Stimulated activated CD4-positive, alpha-beta T cell treated with anti-CD3 and anti-CD28 coated beads, TNF-alpha, amount 100 ng/mL, for 48 hours (primary cell): ENCODE results near the gene FRRS1L.

ENCODE experiments used
- DNase-seq, 3 donors: peaks; one replicate each; pipeline ENCODE4 v3.0.0-alpha.2; 2020; ENCODE audit warnings: low read depth in 3 of 3

The FRRS1L gene

DNA sequence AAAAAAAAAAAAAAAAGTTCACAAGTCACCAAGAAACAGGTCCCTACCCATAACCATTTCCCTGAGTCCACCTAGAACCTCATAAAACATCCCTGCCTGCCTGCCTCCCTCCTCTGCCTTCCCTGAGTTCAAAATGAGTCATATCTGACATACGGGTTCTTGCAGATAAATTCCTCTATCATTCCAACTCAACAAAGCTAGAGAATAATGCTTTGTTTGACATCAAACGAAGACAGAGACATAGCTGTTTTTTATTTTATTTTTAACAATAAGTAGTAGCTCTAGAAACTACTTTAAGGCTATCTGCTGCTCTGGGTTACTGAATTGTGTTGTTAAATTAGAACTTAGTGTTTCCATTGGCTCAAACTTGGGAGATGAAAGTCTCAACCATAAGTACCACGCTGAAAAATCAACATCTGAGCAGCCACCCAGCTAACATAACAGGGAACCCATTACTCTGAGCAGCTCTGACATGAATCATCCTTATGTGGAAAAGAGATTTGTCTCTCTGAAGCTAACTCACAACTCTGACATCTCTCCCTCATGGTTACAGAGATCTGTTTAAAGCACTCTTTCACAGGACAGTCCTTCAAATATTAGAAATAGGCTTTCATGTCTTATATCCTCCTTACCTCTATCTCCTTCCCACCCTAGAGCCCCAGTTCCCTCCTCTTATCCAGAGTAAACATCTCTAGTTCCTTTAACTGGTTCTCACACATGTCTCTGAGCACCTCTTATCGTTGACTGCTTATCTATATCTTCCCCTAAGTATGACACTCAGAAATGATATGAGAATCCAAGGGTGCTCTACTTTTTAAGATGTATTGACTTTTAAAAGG lies 59.4 kb downstream of the FRRS1L start:
- no peak for DNase-seq

DNA sequence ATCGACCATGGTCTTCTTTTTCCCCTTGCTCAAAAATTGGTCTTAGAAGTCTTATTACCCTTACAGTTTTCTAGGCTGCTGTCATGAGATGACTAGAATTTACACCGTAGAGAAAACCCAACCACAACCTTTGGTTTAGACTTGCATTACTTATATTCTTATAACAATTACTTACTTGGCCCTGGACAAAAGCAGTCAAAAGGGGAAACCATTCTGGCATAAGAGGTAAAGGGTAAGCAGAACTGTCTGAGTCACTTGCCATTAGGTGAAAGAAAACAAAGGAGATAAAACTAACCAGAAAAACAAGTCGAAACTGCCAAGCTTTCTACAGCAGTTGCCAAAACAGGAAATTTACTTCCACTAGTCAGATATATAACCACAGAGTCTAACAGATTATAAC lies 65.2 kb downstream of the FRRS1L start:
- DNase-seq: no peak

DNA sequence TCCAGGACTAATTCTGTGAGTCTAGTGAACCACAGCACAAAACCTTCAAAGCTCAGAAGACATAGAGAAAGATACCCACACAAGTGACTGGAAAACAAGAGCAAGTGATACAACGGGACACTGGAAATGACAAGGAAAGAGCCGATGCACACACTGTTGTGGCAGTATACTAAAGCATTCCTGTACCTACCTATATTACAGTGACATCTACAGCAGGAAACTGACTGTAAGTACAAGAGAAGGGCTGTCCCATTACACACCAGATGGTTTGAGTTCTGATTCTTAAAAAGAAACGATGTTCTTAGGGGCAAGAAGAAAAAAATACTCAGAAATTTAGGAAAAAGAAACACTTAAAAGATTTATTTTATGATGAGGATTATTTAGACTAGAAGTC lies 65.8 kb downstream of the FRRS1L start:
- DNase-seq: no peak

DNA sequence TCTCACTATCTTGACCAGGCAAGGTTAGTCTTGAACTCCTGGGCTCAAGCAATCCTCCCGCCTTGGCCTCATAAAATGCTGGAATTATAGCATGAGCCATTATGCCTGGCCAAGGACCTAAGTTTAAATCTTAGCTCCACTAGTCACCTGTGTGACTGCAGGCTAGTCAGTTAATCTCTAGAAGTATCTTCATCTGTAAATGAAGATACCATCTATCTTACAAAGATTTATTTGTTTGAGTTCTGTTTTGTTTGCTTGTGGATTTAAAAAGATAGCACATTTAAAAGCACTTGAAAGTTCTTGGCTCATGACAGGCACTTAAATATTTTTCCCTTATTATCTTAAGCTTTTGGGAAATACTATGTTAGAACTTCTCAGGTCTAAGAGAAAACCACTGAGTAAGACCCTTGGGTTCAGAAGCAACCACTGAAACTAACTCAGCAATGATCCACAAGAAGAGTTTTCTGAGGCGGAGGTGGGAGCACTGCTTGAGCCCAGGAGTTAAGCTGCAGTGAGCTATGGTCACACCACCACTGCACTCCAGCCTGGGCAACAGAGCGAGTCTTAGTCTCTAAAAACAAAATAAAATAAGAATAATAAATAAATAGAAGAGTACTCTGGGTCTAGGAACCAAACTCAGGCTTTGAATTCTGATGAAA lies 66.4 kb downstream of the FRRS1L start:
- no peak for DNase-seq

DNA sequence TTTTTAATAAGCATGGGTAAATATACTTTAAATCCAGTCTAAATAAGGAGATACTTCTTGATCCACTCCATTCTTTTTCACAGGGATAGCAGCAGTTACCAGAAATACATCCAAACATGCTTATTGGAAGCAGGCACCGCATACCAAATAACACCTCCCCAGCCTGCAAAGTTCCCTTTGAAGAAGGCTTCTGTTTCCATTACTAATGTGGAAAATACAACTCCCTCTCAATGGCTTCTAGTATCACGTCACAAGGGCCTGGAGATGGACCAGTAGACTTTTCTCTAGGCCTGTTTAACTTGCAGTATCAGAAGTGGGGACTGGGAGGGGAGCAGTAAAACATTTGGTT lies 68.1 kb downstream of the FRRS1L start:
- DNase-seq: no peak

DNA sequence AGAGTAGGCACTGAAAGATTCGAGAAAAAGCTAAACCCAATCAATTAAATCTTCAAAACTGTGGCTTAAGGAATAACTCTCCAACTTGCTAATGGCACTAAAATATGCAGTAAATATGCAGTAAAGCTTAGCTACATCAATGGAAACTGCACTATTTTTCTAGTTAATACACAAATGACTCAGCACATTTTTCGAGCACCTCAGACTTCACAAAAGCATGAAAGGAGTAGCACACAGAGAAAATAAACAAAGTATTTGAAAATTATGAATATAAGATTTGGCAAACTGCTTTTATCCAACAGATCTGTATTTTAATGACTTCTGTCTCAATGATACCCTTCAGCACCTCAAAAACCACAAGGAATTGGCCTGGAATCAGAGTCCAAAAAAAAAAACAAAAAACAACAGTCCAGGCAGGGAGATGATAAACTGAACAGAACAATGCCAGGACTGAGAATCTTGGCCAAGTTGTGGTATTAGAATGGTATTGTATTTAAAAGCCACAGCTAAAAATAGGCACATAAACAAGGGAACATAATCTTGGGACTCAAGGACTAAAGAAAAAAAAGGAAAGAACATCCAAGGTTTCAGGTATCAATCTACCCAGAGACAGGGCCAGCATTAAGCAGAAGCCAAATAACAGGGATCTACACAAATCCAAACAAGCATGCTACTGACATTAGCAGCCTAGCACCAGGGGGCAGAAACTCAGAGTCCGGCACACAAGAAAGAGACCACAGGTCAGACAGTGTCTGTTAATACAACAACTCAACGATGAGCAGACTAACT lies 68.7 kb downstream of the FRRS1L start:
- no peak for DNase-seq

DNA sequence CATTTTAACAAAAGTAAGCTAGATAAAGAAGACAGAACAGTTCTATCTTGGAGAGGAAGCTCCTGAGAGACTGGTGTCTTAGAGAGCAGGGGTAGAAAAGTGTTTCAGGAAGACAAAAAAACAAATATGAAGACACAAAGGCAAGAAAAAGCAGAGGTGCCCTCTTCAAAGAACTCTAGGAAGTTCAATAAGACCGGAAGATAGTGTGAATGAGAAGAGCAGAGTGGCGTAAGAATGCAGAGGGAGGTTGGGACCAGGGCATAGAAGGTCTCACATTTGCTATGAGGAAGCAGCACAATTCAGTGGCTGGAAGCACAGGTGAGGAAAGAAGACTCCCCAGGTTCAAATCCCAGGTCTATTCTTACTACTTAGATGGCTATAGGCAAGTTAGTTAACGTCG lies 69.9 kb downstream of the FRRS1L start:
- DNase-seq: no peak

DNA sequence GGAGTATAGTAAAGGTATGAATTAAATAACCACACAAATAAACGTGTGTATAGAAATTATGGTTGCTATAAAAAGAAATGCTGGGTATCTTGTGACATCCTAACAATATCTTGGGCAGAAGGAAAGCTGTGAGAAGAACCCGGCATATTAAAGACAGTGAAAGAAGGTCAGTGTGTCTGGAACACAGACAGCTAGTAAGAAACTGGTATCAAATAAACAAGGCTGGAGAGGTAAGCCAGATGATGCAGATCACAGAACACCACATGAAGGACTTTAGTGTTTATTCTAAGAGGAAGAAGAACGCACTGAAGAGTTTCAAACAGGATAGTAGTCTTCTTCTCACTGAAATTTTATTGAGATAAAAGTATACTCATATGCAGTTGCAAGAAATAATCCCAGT lies 71.7 kb downstream of the FRRS1L start:
- DNase-seq: no peak

DNA sequence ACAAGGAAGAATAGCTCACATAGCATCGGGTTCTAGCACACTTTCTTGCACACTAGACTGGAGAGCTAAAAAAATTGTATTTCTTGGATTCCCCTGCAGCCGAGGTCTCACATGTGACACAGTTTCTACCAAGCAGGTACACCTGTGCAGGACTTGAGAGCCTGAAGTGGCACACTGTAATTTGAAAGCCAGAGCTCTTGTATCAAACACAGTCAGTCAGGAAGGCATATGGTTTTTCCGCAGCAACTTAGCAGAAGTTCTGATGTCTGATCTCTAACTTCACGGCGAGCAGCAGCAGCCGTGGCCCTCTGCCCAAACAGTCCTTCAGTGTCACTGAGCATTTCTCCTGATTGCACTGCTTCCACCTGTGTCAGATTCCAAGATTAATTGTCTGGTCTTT lies 72.8 kb downstream of the FRRS1L start:
- no peak for DNase-seq

DNA sequence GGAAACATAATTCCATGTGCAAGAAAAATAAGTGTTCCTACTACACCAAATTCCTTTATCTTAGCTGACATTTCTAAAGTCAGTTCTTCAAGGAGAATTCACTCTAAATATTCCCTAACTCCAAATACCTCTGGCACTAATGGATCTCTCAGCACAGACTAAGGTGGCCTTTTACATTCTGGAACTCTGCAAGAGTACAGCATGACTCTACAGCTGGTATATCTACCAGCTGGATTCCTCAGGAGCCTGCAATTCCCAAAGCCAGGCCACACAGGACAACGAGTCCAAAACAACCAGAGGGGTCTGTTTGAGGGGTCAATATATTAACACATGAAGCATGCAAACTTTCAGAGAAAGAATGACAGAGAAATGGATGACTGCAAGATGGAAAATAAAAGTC lies 74.5 kb downstream of the FRRS1L start:
- no peak for DNase-seq

DNA sequence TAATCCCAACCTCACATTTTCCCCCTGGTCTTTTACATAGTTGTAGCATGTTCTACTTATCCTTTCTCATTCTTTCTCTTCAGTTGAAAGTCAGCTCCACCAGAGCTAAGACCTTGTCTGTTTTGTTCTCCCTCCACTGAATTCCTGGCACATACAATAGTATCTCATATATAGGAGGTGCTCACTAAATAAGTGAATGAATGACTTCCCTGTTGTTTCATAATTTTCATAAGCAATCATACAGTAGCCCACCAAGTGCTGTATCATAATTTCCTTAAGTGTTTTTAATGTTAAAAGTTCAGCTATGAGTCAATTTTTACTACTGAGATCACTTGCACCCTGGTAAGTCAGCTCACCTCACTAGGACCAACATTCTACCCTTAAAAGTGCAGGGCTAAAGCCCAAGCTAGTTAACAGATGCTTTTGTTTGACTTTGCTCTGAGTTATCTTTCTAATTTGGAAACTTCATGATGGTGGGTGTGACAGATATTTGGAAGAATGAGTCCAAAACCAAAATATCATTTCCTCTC lies 74.9 kb downstream of the FRRS1L start:
- no peak for DNase-seq

DNA sequence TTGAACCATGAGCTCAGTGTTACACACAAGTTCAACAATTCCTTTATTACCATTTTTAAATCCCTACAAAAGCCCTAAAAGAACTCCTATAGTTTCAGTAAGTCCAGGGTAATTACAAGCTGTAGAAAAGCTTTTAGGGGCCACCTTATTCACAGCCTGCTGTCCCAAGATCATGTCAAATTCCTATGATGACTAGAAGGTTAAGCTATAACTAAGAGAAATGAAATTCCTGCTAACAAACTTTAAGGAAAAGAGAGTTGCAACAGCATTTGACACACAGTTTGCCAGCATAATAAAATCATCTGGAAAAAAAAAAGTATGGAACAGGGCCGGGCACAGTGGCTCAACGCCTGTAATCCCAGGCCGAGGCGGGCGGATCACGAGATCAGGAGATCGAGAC lies 78.8 kb downstream of the FRRS1L start:
- DNase-seq: no peak

DNA sequence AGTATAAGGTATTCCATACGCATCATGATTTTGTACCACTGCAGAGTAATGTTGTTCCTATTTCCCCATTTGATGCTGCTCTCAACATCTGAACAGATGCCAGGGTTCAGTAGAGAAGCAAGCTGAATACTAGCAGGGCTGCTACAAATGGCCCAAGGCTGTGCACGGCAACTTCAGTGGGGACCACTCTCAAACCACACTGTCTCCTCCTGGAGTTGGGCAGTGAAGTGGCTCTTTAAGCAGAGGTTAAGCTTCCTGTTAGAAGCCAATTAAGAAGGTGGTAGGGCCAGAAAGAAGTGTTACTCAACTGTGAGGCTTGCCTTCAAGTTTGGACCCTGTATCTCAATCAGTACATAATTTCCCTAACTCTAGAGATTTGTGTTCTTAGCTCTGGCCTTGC lies 79.3 kb downstream of the FRRS1L start:
- no peak for DNase-seq

DNA sequence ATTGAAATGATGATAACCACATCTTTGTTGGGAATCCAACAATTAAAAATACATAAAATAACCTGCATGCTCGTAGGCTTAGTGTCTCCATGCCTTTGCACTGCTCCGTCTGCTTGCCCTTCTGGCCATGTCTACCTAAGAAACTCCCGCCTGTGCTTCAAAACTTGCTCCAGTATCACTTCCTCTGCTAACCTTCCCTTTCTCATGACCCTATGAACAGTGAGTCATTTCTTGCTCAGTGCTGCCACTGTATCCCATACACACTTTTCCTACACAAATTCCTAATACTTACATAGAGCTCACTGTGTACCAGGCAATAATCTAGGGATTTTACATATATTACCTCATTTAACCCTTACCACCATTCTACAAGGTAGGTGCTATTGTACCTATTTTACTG lies 80.8 kb downstream of the FRRS1L start:
- DNase-seq: no peak

DNA sequence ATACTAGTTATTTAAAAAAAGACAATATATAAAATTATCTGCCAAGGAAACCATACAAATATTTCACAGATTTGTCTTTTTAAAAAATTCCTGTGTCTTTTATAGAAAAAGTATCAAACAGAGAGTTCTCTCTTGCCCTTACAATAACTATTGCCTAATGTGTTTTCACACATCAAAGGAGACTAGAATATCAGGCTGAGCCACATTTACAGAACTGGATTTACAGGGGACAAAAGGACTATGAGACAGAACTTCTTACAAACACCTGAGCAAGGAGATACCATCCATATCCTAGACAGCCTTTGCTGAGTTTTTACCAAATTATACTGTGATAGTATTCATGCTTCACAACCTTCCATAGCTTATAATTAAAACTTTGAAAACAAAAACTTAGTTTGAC lies 81.5 kb downstream of the FRRS1L start:
- DNase-seq: no peak

DNA sequence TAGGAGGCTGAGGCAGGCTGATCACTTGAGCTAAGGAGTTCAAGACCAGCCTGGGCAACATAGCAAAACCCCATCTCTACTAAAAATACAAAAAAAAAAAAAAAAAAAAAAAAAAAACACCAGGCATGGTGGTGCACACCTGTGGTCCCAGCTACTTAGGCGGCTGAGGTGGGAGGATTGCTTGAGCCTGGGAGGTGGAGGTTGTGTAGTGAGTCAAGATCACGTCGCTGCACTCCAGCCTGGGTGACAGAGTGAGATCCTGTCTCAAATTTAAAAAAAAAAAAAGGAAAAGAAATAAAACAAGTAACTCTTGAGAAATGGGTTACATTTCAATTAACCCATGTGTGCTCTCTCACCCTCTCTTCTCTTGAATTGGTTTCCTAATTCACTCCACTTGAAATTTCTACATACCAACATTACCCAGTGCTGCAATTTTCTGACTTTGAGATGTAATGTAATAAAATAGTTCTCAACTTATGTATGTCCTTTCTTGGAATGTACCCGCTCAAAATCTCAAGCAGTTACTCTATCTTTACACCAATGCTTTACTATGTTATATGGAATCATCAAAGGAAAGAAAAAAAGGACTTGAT lies 83.1 kb downstream of the FRRS1L start:
- no peak for DNase-seq

DNA sequence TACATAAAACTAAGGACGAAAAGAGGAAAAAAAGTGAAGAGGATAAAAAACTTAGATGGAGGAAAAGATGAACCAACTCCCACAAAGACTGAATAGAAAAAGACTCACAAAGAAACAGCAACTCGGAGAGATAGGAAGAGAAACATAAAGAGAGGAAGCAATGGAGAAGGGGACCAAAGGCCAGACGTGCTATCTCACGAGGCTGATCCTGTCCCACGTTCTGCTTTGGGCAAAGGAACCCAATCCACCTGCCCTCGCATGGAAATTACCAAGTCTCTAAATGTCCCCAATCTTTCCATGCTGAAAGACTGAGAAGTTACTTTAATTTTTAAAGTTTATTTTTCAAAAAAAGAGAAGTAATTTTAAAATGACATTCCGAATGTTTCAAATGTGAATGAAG lies 83.9 kb downstream of the FRRS1L start:
- DNase-seq: no peak

DNA sequence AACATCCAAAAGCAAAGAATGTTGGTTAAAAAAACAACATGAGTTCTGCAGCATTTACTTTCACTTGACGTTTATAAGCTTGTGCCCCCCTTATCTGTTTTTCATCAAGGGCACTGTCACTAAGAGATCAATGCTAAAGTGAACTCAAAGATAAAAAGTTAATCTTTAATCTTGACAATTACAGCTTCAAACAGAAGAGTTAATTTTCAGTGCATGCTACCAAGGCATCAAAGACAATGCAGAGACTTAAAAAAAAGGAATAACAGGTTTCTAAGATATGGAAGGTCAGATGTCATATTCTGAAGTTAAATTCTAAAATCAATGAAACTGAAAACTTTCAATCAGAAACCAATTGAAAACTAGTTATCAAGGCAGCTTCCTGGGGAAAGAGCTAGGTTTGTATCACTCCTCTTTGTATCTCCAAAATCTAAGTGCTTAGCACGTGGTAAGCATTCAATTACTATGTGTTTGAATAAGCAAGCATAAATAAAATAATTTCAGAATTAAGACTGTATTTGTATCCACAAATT lies 84.9 kb downstream of the FRRS1L start:
- DNase-seq: no peak
